NCI-H526 (cell line): ENCODE results near the gene COX4I2.
"Not testable (repeated sequence)": the region's sequence is repeated elsewhere in the genome, so short reads cannot be mapped to it uniquely, and the experiment has no call there.

ENCODE experiments used
- DNase-seq, 2 experiments: peaks; one replicate each; lab custom pipeline; 2025; lab: John Stamatoyannopoulos, UW

Gene COX4I2

DNA sequence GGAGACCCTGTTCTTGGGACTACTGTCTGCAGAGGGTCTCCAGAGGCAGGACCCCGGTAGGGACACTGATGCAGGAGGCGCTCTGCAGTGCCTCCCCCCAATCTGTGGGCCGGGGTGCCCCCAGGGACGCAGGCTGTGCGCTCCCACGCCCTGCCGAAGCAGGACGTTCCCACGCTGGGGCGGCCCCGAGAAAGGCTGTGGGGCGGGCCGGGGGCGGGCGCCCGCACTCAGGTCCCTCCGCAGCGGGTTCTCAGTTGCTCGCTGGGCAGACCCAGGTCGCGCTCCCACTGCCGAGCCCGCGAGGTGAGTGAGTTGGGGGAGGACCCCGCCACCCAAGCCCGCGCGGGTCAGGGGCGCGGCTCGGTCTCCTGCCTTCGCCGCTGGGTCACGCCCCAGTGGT is at the start of gene COX4I2:
Gene COX4I2, plus strand, starts transcription at position 253 of the 400 bp plus-strand sequence. CDS start 1,106 bp downstream, outside the sequence.
- no peak for DNase-seq

DNA sequence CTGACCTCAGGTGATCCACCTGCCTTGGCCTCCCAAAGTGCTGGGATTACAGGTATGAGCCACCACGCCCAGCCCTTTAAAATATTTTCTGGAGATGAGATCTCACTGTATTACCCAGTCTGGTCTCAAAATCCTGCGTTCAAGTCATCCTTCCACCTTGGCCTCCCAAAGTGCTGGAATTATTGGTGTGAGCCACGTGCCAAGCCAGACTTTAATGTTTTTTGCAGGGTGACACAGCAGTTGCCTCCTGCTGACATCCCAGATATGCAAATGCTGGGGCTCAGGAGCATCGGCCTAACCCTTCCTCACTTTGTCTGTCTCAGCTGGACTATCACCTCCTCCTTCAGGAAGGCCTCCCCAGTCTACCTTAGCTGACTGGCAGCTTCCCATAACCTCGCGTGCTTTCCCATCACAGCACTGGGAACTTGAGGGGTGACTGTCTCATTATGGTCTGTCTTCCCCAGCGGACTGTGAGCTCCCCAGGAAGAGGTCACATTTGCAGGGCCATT is 46.9 kb upstream of the COX4I2 start:
- DNase-seq, result peak in 1 of 2 experiments; percentile 42

DNA sequence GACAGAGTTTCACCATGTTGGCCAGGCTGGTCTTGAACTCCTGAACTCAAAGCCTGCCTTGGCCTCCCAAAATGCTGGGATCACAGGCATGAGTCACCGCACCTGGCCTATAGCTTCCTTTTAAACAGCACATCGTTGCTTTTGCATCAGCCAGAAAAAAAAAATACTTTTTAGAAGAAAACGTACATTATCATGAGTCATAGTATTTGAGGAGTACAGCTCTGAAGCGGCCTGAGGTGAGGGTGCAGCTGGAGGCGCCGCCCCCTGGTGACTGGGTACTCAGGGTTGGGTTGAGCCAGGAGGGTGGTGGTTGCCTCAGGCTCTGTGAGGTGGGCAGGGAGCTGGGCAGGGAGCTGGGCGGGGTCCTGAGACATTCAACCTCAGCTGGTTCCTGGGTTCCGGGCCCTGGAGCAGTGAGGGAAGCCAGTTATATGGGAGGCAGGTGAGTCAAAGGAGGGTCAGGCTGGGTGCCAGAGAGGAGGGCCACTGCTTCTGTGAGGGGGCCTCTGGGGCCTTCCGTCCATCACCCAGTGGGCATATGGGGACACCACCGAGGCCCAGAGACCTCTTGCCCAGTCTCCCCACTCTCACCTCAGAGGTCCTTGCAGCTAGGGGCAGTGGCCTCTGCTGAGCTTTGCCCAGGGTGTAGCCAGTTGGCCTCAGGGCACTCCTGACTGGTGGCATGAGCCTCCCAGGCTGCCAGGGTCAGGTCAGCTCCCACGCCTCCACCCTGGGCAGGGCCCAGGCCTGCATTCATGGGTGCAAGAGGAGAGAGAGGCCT is 44.3 kb upstream of the COX4I2 start:
- DNase-seq, result no peak

DNA sequence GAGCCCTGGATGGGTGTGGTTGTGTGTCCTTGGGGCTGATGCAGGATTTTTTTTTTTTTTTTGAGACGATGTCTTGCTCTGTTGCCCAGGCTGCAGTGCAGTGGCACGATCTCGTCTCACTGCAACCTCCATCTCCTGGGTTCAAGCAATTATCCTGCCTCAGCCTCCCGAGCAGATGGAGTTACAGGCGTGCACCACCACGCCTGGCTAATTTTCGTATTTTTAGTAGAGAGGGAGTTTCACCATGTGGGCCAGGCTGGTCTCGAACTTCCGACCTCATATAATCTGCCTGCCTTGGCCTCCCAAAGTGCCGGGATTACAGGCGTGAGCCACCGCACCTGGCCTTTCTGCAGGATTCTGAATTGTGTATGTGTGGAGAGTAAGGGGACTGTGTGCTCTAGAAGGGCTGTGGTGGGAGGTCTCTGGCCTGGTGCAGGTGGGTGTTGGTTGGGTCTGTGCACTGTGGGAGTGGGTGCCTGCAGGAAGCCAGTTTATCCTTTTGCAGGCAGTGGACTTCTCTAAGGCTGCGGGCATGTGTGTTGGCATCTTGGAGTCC is 43.6 kb upstream of the COX4I2 start:
- DNase-seq, result no peak

DNA sequence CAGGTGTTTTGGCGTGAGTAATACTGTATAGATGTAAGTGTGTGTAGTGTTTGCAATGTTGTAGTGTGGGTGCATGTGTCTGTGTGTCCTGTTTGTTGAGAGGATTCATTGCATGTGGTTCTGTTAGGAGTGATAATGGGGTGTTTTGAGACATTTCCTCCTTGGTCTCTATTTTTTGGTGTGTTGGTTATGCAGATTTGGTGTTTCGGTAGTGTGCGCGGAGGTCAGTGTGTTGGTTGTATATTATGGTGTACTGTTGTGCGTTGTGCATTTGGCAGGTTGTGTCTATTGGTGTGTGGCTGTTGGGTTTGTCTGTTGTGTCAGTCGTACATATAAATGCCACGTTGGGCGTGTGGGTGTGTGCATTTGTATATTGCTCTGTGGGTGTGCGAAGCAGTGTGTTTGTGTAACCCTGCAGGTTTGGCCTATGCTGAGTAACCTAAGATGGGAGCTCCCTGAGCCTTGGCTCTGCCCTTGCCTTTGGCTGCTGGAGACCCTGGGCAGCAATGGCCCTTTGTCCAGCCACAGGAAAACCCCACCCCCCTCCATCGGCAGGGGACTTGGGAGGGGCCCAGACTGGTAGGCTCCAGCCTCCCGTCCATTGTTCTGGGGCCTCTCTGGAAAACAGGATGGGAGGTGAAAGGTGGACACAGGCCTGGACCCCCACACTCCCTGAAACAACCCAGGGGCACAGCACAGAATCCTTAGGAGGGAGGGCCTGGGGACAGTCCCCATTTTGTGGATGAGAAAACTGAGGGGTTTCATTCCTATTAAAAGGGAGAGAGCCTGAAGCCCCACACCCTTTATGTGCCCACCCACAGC is 42.9 kb upstream of the COX4I2 start:
- no peak for DNase-seq

DNA sequence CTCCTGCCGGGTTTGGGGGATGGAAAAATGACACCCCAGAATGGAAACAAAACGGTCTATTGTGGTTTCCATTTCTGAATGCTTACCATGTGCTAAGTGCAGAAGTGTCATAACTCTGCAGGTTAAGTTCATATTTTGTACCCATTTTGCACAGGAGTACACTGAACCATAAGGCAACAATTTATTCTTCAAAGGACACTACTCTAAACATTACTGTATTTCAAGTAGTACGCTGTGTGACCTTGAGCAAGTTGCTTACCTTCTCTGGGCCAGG is 42.4 kb upstream of the COX4I2 start:
- no peak for DNase-seq

DNA sequence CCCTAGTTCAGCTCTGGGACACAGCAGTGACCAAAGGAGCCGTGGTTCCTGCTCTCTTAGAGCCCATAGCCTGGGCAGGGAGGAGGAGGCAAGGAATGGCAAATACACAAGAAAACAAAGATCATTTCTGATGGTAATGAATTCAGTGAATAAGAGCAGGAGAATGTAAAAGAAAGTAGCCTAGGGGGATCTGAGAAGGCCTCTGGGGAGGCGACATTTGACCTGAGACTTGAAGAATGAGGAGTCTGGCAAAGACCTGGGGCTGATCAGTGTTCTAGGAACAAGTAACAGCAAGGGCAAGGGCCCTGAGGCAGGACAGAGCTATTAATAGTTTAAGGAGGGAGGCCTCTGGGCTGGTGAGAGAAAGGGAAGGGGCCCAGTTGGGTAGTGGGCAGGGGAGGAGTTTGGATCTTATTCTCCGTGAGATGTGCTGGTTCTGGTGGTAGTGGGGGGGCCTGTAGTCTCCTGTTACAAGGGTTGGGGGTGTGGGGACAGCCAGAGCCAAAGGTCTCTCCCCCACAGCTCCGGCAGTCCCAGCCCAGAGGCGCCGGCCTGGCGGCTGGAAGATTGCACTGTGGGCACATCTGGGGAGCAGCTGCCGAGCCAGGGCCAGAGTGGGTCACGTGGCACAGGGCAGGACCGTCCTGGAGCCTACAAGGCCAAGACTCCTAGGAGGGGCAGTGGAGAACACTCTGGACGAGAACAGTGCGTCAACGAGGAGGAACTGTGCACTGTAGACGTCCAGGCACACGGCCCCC is 41.9 kb upstream of the COX4I2 start:
- DNase-seq, result peak in 1 of 2 experiments; percentile 32

DNA sequence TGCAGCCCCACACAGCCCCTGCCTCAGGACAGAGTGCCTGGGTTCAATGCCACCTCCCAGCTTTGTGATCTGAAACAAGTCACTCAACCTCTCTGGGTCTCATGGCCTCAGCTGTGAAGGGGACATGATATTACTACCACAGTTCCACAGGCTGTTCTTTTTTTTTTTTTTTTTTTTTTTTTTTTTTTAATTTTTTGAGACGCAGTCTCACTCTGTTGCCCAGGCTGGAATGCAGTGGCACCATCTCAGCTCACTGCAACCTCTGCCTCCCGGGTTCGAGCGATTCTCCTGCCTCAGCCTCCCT is 41.3 kb upstream of the COX4I2 start:
- DNase-seq, result not testable (repeated sequence)

DNA sequence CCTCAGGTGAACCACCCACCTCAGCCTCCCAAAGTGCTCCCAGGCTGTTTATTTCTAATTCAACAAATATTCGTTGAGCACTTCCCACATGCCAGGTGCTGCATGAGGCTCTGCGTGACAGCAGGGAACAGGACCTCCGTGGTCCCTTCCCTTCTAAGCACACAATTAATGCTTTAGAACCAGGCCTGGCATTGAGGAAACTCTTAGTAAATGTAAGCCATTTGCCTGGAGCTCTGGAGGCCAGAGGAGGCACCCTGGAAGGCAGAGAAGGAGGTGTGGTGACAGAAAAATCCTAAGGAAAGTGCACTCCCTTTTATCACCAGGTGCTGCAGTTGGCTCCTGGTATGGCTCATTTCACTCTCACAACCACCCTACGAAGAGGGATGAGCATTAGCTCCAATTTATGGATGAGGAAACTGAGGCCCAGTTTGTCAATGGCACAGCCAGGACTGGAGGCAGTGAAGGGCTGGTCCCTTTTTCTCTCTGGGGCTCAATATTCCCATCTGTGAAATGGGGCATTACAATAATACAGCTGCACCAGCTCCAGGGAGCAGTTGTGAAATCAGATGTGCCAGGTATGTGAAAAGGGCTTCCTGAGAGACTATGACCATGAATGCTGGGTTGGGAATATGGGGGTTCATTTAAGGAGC is 40.8 kb upstream of the COX4I2 start:
- DNase-seq, result no peak

DNA sequence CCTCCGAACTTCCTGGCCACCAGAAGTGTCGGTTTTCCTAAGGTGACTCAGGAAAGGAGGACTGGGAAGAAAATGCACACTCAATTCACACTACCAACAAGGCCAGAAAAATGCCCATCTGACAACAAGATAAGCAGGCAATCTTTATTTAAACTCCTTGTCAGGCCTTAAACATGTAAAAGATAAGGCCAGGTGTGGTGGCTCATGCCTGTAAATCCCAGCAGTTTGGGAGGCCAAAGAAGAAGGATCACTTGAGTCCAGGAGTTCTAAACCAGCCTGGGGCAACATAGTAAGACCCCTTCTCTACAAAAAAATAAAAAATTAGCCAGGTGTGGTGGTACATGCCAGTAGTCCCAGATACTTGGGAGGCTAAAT is 40.2 kb upstream of the COX4I2 start:
- DNase-seq, result no peak

DNA sequence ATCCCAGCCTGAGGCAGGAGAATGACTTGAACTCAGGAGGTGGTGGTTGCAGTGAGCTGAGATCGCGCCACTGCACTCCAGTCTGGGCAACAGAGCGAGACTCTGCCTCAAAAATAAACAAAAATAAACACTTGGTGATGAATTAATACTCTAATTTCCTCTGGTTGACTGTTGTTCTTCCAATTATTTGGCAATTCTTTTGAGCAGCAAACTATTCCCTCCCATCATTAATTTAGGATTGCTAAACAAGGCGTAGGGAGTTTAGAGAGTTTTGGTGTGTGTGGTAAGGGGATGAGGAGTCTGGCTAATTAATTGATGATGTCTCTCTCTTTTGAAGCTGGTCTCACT is 35.3 kb upstream of the COX4I2 start:
- DNase-seq, result no peak

DNA sequence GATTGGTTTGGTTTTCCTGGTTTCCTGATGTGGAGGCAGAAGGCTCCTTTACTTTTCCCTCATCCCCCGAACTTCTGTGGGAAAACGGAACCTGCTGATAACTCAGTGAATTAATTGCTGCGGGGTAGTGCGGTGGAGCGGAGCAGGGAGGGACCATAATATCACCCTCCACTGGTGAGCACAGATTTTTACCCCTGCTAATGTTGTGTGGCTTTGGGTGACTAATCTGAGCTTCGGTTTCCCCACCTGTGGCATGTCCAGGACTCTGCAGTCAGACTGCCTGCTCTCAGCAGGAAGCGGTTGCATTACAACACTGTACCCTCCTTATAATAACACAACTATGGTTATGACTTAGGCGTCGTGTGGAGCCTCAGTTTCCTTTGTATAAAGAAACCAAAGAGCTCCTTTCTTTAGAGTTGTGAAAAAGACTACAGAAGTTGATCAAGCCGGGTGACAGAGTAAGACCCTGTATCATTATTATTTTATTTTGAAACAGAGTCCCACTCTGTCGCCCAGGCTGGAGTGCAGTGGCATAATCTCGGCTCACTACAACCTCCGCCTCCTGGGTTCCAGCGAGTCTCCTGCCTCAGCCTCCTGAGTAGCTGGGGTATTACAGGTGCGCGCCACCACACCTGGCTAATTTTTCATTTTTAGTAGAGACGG is 34.8 kb upstream of the COX4I2 start:
- no peak for DNase-seq

DNA sequence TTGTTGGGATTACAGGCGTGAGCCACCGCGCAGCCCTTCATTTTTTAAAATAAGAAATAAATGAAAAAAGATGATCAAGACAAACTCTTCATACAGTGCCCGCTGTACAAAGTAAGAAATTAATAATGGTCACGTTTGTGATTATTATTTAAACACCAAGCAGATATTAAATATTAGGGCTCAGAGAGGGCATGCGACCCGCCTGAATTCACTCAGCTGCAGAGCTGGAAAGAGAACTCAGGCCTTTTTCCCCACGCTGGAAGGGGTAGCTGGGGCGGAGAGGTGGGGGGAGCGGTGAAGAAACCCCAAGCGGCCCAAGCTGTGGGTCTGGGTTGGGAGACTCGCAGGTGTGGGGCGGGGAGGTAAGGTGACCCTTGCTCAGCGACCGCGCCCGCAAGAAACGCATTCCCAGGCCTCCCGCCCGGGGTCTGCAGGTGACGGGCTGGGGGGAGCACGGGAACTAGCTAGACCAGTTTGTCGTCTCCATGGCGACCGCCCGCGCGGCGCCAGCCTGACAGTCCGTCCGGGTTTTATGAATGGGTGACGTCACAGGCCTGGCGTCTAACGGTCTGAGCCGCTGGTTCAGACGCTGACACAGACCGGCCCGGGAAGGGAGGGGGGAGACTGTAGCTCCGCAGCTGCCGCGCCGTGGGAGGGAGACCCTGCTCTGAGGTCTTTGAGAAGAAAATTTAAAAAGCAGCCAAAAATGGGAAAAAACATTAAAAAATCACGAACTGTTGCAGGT is 33.7 kb upstream of the COX4I2 start:
- peak; percentile 98 to 100 for DNase-seq

DNA sequence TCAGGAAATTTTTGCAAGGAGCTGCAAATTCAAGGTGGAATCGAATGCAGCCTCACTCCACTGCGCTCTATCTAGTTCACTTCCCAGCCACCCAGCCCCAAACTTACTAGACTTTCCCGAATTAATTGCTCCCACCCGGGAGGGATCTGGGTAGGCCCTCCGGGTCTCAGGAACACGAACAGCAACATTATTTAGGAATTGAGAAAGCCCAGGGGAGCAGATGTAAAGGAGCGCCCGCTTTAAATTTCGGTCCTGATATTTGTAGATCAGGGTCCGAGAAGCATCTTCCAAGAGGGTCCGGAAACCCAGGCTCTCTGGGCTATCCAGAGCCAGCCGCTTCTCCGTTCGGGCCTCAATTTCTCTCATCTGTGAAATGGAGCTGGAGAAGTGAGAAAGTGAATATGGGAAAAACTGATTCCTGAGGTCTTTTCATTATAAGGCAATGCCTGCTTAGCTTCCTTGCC is 33.1 kb upstream of the COX4I2 start:
- DNase-seq, result peak; percentile 76 to 89

DNA sequence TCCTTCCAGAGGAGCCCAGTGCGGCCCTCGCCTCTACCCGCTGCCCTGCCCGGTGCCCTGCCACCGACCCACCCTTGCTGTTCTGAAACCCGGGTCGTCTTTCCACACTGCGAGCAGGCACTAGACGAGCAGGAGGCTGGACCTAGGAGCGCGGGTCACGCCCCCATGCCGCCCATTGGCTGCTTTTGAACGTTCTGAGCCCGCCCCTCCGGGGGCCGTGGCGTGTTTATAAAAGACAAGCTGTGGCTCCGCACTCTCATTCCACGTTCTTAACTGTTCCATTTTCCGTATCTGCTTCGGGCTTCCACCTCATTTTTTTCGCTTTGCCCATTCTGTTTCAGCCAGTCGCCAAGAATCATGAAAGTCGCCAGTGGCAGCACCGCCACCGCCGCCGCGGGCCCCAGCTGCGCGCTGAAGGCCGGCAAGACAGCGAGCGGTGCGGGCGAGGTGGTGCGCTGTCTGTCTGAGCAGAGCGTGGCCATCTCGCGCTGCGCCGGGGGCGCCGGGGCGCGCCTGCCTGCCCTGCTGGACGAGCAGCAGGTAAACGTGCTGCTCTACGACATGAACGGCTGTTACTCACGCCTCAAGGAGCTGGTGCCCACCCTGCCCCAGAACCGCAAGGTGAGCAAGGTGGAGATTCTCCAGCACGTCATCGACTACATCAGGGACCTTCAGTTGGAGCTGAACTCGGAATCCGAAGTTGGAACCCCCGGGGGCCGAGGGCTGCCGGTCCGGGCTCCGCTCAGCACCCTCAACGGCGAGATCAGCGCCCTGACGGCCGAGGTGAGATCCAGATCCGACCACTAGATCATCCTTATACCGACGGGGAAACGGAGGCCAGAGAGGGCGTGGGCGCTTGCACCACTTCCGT is 32.4 kb upstream of the COX4I2 start, which contains the start of gene ID1:
Gene ID1, plus strand, starts transcription at position 259 of the 871 bp plus-strand sequence. Its CDS starts 99 bp downstream, at position 358.
- DNase-seq, result peak; percentile 95 to 99

DNA sequence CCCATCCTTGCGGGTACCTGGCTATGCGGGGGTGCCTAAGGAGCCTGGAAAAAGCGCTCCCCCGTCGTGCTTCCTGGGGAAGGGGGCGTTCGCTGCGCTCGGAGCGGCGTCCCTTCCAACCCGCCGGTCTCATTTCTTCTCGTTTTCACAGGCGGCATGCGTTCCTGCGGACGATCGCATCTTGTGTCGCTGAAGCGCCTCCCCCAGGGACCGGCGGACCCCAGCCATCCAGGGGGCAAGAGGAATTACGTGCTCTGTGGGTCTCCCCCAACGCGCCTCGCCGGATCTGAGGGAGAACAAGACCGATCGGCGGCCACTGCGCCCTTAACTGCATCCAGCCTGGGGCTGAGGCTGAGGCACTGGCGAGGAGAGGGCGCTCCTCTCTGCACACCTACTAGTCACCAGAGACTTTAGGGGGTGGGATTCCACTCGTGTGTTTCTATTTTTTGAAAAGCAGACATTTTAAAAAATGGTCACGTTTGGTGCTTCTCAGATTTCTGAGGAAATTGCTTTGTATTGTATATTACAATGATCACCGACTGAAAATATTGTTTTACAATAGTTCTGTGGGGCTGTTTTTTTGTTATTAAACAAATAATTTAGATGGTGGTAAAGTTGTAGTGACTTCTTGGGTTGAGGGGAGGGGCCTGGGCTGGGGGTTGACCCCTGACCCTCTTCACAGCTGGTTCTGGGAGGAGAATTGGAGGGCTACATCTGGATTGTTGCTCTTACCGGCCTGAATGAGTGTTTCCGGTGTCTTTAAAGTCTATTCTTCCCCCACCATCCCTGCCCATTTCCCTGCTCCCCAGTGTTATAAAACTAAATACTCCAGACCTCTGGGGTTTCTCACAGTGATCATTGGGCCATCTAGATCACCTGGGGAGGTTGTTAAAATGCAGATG is 31.6 kb upstream of the COX4I2 start:
- DNase-seq, result peak; percentile 46 to 59

DNA sequence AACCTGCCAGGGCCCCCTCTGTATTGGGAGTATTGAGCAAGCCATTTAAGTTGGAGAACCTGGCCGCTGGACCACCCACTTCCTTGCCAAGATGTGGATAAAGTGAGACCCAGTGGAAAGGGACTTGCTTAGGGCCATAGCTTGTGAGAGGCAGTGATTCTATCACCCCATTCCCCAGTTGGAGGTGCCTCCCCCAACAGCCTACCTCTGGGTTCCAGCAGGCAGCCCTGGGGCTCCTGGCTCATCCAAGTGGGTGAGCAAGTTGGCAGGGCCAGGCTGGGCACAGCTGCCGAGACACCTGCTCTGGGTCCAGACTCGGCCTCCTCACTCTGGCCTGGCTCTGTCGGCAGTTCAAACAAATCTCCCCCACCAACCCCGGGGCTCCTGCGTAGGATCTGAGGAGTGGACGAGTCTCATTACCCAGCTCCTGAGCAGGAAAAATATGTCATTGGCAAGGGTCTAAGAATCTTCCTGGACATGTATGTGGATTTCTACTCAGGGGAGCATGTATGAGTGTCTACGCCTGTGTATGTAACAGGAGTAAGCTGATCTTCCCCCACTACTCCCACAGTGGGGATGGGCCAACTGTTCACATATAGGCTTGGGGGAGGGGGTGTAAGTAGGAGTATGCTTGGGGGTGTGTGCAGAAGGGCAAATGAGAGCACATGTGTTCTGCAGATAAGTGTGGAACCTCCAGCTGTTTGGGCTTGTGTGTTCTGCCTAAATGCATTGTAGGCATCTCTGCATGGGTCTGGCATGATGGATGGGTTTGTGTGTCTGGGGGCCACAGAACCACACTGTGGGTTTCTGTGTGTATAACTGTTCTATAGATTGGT is 30.7 kb upstream of the COX4I2 start:
- peak; percentile 85 to 87 for DNase-seq
